HEK293 (cell line): ENCODE data around the gene SLC25A47.

ENCODE experiments used
- CTCF ChIA-PET: fragments of 350-600 bp; formaldehyde crosslinking; extraction: SDS; loops from one replicate; lab custom pipeline; 2021; ENCODE audit warnings: antibody characterized with exemption; lab: Yijun Ruan, JAX
- POLR2A ChIA-PET: fragments of 300-600 bp; formaldehyde crosslinking; extraction: SDS; loops from one replicate; lab custom pipeline; 2020; ENCODE audit warnings: antibody characterized with exemption, inconsistent platforms; lab: Yijun Ruan, JAX
- H3K27ac ChIP-seq: fragments of 200-500 bp; sonication (Bioruptor generic); 2 replicates; pipeline ENCODE4 v1.5.1; 2014; ENCODE audit warnings: low read depth, low read length, control low read depth, inconsistent platforms; ENCODE audit errors: extremely low read depth
- H3K36me3 ChIP-seq, 2 experiments: fragments of 200-500 bp in 1 of 2; sonication (Bioruptor generic) in 1 of 2; 1 replicate in 1 of 2; 2 replicates in 1 of 2; pipeline ENCODE4 v1.5.1; 2014 to 2017; ENCODE audit warnings: inconsistent platforms in 2 of 2, low read length in 2 of 2; ENCODE audit not compliant: control insufficient read depth in 2 of 2, insufficient read depth in 1 of 2
- H3K4me1 ChIP-seq: fragments of 200-500 bp; sonication (Bioruptor generic); 2 replicates; pipeline ENCODE4 v1.5.1; 2014; ENCODE audit warnings: mild to moderate bottlenecking, low read length, inconsistent platforms; ENCODE audit not compliant: control insufficient read depth, insufficient read depth
- H3K4me3 ChIP-seq: 2 replicates; pipeline ENCODE4 v1.5.1; 2011; ENCODE audit warnings: low read depth, mild to moderate bottlenecking, control low read depth, low read length, moderate library complexity
- H3K9me3 ChIP-seq: fragments of 200-500 bp; sonication (Bioruptor generic); 2 replicates; pipeline ENCODE4 v1.5.1; 2014; ENCODE audit warnings: low read depth, low read length, inconsistent platforms; ENCODE audit not compliant: control insufficient read depth, insufficient read depth
- GLI2 ChIP-seq: fragments of 450-650 bp; formaldehyde crosslinking; IDR thresholded peaks from 2 replicates; pipeline ENCODE4; 2017; ENCODE audit warnings: missing biosample characterization, missing genetic modification characterization, low read depth, borderline replicate concordance
- GLIS2 ChIP-seq: fragments of 450-650 bp; formaldehyde crosslinking; IDR thresholded peaks from 2 replicates; pipeline ENCODE4 v1.5.1; 2016; ENCODE audit warnings: missing biosample characterization, missing genetic modification characterization
- MYNN ChIP-seq: fragments of 450-650 bp; formaldehyde crosslinking; IDR thresholded peaks from 2 replicates; pipeline ENCODE4 v1.5.1; 2016; ENCODE audit warnings: missing biosample characterization, missing genetic modification characterization, borderline replicate concordance
- MZF1 ChIP-seq: fragments of 450-650 bp; formaldehyde crosslinking; IDR thresholded peaks from 2 replicates; pipeline ENCODE4 v1.5.1; 2017; ENCODE audit warnings: missing biosample characterization, missing genetic modification characterization, borderline replicate concordance
- SETDB1 ChIP-seq: IDR thresholded peaks from one replicate; pipeline ENCODE4 v1.6.1; 2017; ENCODE audit warnings: mild to moderate bottlenecking, low read length, moderate library complexity, mixed read lengths; ENCODE audit not compliant: insufficient read length
- ZNF10 ChIP-seq: fragments of 450-650 bp; formaldehyde crosslinking; IDR thresholded peaks from 2 replicates; pipeline ENCODE4 v1.5.1; 2017; ENCODE audit warnings: missing biosample characterization, missing genetic modification characterization
- ZNF140 ChIP-seq: fragments of 450-650 bp; formaldehyde crosslinking; IDR thresholded peaks from 2 replicates; pipeline ENCODE4 v1.5.1; 2016; ENCODE audit warnings: missing biosample characterization, missing genetic modification characterization
- ZNF311 ChIP-seq: fragments of 450-650 bp; formaldehyde crosslinking; IDR thresholded peaks from 2 replicates; pipeline ENCODE4 v1.5.1; 2017; ENCODE audit warnings: missing biosample characterization, missing genetic modification characterization, borderline replicate concordance
- ZNF426 ChIP-seq: fragments of 450-650 bp; formaldehyde crosslinking; IDR thresholded peaks from 2 replicates; pipeline ENCODE4 v1.5.1; 2017; ENCODE audit warnings: missing biosample characterization, missing genetic modification characterization, mild to moderate bottlenecking, inconsistent platforms, moderate library complexity
- ZNF433 ChIP-seq: fragments of 450-650 bp; formaldehyde crosslinking; IDR thresholded peaks from 2 replicates; pipeline ENCODE4 v1.5.1; 2016; ENCODE audit warnings: missing biosample characterization, missing genetic modification characterization, low read depth
- ZNF514 ChIP-seq: fragments of 450-650 bp; formaldehyde crosslinking; IDR thresholded peaks from 2 replicates; pipeline ENCODE4 v1.5.1; 2016; ENCODE audit warnings: missing biosample characterization, missing genetic modification characterization
- ZNF529 ChIP-seq: fragments of 450-650 bp; formaldehyde crosslinking; IDR thresholded peaks from 2 replicates; pipeline ENCODE4 v1.5.1; 2017; ENCODE audit warnings: missing genetic modification characterization, missing biosample characterization; ENCODE audit not compliant: insufficient replicate concordance
- ZNF571 ChIP-seq: fragments of 450-650 bp; formaldehyde crosslinking; IDR thresholded peaks from 2 replicates; pipeline ENCODE4 v1.5.0; 2017; ENCODE audit warnings: missing biosample characterization, missing genetic modification characterization
- ZNF624 ChIP-seq: fragments of 450-650 bp; formaldehyde crosslinking; IDR thresholded peaks from 2 replicates; pipeline ENCODE4 v1.5.1; 2017; ENCODE audit warnings: missing biosample characterization, missing genetic modification characterization
- ZNF830 ChIP-seq: fragments of 450-650 bp; IDR thresholded peaks from 2 replicates; pipeline ENCODE4 v1.5.0; 2018; ENCODE audit warnings: missing biosample characterization, missing genetic modification characterization, low read depth, mild to moderate bottlenecking, moderate library complexity
- TF ChIP-seq, protein P1 (sequence below): fragments of 450-650 bp; formaldehyde crosslinking; IDR thresholded peaks from 2 replicates; pipeline ENCODE4 v1.5.1; 2016; ENCODE audit warnings: missing biosample characterization, missing genetic modification characterization
- TF ChIP-seq, protein P2 (sequence below): fragments of 450-650 bp; formaldehyde crosslinking; IDR thresholded peaks from 2 replicates; pipeline ENCODE4 v1.5.1; 2016; ENCODE audit warnings: missing biosample characterization, missing genetic modification characterization
- TF ChIP-seq, protein P3 (sequence below): fragments of 450-650 bp; formaldehyde crosslinking; IDR thresholded peaks from 2 replicates; pipeline ENCODE4 v1.5.1; 2016; ENCODE audit warnings: missing biosample characterization, missing genetic modification characterization, low read depth
- TF ChIP-seq, protein P4 (sequence below): fragments of 450-650 bp; formaldehyde crosslinking; IDR thresholded peaks from 2 replicates; pipeline ENCODE4 v1.5.1; 2016; ENCODE audit warnings: missing biosample characterization, missing genetic modification characterization

Gene SLC25A47

DNA sequence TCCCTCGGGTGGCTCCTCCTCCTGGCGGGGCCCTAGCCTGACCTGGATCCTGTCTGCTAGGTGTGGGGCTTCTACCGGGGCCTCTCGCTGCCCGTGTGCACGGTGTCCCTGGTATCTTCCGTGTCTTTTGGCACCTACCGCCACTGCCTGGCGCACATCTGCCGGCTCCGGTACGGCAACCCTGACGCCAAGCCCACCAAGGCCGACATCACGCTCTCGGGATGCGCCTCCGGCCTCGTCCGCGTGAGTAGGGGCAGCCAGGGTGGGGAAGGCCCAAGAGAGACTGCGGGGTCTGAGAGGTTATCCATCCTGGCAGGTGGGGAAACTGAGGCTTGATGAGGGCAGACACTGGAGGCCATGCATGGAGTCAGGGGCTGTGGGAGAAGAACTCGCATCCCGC is 4.0 kb downstream of the SLC25A47 start:
- TF ChIP-seq, protein P1, sequence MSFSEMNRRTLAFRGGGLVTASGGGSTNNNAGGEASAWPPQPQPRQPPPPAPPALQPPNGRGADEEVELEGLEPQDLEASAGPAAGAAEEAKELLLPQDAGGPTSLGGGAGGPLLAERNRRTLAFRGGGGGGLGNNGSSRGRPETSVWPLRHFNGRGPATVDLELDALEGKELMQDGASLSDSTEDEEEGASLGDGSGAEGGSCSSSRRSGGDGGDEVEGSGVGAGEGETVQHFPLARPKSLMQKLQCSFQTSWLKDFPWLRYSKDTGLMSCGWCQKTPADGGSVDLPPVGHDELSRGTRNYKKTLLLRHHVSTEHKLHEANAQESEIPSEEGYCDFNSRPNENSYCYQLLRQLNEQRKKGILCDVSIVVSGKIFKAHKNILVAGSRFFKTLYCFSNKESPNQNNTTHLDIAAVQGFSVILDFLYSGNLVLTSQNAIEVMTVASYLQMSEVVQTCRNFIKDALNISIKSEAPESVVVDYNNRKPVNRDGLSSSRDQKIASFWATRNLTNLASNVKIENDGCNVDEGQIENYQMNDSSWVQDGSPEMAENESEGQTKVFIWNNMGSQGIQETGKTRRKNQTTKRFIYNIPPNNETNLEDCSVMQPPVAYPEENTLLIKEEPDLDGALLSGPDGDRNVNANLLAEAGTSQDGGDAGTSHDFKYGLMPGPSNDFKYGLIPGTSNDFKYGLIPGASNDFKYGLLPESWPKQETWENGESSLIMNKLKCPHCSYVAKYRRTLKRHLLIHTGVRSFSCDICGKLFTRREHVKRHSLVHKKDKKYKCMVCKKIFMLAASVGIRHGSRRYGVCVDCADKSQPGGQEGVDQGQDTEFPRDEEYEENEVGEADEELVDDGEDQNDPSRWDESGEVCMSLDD (tag by site-specific recombination): no peak
- TF ChIP-seq ZNF571: no peak
- TF ChIP-seq, protein P2, sequence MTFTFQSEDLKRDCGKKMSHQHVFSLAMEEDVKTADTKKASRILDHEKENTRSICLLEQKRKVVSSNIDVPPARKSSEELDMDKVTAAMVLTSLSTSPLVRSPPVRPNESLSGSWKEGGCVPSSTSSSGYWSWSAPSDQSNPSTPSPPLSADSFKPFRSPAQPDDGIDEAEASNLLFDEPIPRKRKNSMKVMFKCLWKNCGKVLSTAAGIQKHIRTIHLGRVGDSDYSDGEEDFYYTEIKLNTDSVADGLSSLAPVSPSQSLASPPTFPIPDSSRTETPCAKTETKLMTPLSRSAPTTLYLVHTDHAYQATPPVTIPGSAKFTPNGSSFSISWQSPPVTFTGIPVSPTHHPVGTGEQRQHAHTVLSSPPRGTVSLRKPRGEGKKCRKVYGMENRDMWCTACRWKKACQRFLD (tag by site-specific recombination): no peak
- TF ChIP-seq, protein P3, sequence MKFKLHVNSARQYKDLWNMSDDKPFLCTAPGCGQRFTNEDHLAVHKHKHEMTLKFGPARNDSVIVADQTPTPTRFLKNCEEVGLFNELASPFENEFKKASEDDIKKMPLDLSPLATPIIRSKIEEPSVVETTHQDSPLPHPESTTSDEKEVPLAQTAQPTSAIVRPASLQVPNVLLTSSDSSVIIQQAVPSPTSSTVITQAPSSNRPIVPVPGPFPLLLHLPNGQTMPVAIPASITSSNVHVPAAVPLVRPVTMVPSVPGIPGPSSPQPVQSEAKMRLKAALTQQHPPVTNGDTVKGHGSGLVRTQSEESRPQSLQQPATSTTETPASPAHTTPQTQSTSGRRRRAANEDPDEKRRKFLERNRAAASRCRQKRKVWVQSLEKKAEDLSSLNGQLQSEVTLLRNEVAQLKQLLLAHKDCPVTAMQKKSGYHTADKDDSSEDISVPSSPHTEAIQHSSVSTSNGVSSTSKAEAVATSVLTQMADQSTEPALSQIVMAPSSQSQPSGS (tag by site-specific recombination): no peak
- ChIA-PET CTCF (no interaction called here), POLR2A (no interaction called here)
- no peaks in the 10 kb centered on the region for H3K36me3 ChIP-seq
- no peaks in the 10 kb centered on the region for H3K4me1 ChIP-seq
- no peak overlapping the region for H3K27ac ChIP-seq
- no peak overlapping the region for H3K4me3 ChIP-seq
- H3K9me3 ChIP-seq: no peaks in the 10 kb centered on the region

DNA sequence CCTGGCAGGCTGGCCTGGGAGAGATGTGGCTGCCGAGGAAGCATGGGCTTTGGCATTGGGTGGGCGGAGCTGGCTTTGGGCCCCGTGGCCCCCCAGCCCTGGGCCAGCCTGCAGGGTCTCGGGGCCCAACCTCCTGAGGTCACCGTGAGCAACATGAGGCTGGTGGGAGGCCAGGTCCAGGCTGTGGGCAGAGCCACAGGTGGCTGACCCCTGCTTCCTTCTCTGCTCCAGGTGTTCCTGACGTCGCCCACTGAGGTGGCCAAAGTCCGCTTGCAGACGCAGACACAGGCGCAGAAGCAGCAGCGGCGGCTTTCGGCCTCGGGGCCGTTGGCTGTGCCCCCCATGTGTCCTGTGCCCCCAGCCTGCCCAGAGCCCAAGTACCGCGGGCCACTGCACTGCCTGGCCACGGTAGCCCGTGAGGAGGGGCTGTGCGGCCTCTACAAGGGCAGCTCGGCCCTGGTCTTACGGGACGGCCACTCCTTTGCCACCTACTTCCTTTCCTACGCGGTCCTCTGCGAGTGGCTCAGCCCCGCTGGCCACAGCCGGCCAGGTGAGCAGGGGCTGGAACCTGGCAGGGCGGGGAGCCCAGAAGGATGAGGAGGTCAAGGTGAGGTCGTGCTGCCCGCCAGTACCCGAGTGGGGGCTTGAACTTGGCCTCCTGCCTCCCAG is 5.5 kb downstream of the SLC25A47 start:
- CTCF ChIA-PET: interaction anchor here (0.7 kb wide), 1 partner anchor 51 kb away, joined by 3 read pairs; no protein-coding TSS in a partner anchor
- POLR2A ChIA-PET: no interaction called here
- no peak overlapping the region for H3K4me3 ChIP-seq

DNA sequence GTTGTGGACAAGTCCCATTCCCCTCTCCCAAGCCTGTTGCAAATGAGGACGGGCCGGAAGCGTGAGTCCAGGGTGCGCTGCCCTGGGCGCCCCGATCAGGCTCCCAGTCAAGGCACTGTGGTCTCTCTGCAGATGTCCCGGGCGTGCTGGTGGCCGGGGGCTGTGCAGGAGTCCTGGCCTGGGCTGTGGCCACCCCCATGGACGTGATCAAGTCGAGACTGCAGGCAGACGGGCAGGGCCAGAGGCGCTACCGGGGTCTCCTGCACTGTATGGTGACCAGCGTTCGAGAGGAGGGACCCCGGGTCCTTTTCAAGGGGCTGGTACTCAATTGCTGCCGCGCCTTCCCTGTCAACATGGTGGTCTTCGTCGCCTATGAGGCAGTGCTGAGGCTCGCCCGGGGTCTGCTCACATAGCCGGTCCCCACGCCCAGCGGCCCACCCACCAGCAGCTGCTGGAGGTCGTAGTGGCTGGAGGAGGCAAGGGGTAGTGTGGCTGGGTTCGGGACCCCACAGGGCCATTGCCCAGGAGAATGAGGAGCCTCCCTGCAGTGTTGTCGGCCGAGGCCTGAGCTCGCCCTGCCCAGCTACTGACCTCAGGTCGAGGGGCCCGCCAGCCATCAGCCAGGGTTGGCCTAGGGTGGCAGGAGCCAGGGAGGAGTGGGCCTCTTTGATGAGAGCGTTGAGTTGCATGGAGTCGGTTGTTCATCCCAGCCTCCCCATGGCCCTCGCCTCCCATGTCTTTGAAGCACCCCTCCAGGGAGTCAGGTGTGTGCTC is 6.3 kb downstream of the SLC25A47 start:
- no peak for TF ChIP-seq ZNF140 (tag by site-specific recombination)
- TF ChIP-seq GLIS2: peak; percentile 17; the same call in 1 of the 2 replicates
- TF ChIP-seq, protein P4, sequence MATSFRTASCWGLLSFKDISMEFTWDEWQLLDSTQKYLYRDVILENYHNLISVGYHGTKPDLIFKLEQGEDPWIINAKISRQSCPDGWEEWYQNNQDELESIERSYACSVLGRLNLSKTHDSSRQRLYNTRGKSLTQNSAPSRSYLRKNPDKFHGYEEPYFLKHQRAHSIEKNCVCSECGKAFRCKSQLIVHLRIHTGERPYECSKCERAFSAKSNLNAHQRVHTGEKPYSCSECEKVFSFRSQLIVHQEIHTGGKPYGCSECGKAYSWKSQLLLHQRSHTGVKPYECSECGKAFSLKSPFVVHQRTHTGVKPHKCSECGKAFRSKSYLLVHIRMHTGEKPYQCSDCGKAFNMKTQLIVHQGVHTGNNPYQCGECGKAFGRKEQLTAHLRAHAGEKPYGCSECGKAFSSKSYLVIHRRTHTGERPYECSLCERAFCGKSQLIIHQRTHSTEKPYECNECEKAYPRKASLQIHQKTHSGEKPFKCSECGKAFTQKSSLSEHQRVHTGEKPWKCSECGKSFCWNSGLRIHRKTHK (tag by site-specific recombination): no peak
- no peak for TF ChIP-seq MYNN (tag by site-specific recombination)
- TF ChIP-seq ZNF514: no peak
- POLR2A ChIA-PET: no interaction called here
- CTCF ChIA-PET: interaction anchor here (0.7 kb wide), 1 partner anchor 50 kb away, joined by 3 read pairs; no protein-coding TSS in a partner anchor
- Histone ChIP-seq H3K9me3 (no peaks in the 10 kb centered on the region), H3K4me1 (no peaks in the 10 kb centered on the region), H3K4me3 (no peak overlapping the region), H3K36me3 (peaks cover 0 to 6% of the 10 kb centered on the region in 2 experiments; a peak in 1 of 3 replicates), H3K27ac (no peak overlapping the region)

More for the DNA sequence above, 5.5 kb downstream of the SLC25A47 start:
- H3K27ac ChIP-seq: no peak overlapping the region
- H3K36me3 ChIP-seq: peaks cover 0 to 3% of the 10 kb centered on the region in 2 experiments; a peak in 1 of 3 replicates
- H3K4me1 ChIP-seq: no peaks in the 10 kb centered on the region
- TF ChIP-seq ZNF426 (tag by site-specific recombination) (no peak), ZNF433 (tag by site-specific recombination) (no peak), SETDB1 (no peak), MZF1 (tag by site-specific recombination) (no peak), ZNF529 (tag by site-specific recombination) (no peak), ZNF10 (tag by site-specific recombination) (no peak), GLI2 (tag by site-specific recombination) (no peak), ZNF830 (tag by site-specific recombination) (no peak), ZNF624 (tag by site-specific recombination) (no peak), ZNF311 (tag by site-specific recombination) (no peak)
- H3K9me3 ChIP-seq: no peaks in the 10 kb centered on the region
